HK-2 (cell line): Measurements from ENCODE around the gene PHKB.

Source experiments
- DNase-seq: peaks from one replicate; pipeline ENCODE4 v3.0.0-alpha.2; 2018; ENCODE audit not compliant: unreplicated experiment

Gene PHKB

DNA sequence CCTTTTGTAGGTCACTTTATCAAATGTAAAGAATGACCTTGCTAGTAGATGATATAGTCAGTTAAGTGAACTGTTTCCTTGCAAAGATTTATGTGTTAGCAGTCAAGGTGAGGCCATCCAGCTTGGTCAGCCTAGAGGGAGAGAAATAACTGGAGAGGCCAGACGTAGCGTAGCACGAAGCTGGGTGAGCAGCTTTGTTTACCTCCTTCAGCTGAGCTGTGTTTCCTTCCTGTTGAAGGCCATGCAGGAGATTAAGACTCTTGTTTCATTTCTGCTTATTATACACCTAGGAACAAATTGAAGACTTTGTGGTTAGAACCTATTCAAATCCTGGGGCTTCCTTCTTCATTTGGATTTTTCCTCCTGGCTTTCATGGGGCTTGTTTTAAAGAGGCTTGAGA is 267.1 kb downstream of the PHKB start:
- DNase-seq: no peak

GRCh38 chr16:47729701-47730100 is 268.6 kb downstream of the PHKB start:
- no peak for DNase-seq

GRCh38 chr16:47731252-47731651 is 270.1 kb downstream of the PHKB start:
- no peak for DNase-seq

DNA sequence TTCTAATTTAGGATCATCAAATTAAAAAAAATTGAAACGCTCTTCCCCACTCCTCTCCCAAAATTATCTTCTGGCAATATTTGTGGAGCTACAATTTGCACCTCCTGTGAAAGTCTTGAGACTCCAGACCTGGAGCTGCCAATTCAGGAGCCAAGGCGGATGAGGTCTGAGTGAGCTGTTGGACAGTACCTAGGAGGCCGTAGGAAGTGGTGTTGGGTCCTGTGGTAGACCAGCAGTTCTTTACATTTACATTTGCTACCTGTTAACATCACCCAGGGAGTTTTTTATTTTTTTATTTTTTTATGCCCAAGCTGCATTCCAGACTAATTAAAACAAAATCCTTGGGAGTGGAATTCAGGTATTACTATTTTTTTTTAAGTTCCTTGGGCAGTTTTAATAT is 271.0 kb downstream of the PHKB start:
- no peak for DNase-seq

DNA sequence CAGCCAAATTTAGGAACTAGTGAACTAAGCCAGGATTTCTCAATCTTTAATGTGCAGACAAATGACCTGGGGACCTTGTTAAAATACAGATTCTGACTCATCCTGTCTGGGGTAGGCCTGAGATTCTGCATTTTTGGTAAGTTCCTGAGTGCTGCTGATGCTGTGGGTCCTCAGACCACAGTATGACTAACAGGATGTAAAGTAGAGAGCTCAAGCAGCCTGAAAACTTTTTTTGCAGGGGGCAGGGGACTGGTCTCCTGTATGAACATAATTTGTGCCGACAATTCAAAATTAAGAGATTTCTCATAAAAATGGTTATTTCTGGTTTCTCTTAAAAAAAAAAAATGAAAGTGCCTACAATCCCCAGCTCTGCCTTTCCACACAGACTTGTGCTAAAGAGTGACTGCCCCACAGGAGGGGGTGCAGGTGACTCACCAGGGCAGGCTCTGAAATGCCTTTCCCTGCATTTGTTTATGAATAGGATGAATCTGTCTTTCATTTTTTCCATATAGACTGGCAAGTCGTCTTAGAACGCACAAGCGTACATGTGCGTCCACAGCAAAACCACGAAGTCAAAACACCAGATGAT is 271.5 kb downstream of the PHKB start:
- no peak for DNase-seq

GRCh38 chr16:47734081-47734857 is 273.1 kb downstream of the PHKB start:
- no peak for DNase-seq

DNA sequence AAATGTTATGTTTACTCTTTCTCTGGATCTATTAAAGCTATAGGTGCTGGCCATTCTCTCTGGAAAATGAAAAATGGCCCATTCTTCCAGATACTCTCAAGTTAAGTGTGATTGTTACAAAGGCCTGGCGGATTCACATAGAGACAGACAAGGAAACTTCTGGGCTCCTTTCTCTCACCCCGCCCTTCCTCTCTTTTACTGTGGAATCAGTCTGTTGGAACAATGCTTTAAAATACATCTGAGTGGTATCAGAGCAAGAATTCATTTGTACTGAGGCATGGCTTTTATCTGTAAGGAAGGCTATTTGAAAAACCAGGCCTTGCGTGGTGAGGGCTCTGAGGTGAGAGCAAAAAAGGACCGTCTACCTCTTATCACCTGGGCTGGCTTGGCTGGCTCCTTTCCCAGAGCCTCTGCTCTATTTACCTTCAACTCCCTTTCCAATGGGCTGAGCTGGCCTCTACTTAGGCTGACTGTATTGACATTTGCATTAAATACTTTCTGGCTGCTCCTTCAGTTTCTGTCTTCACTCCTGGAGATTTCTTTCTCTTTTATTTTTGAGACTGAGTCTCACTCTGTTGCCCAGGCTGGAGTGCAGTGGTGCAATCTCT is 274.0 kb downstream of the PHKB start:
- DNase-seq: no peak

DNA sequence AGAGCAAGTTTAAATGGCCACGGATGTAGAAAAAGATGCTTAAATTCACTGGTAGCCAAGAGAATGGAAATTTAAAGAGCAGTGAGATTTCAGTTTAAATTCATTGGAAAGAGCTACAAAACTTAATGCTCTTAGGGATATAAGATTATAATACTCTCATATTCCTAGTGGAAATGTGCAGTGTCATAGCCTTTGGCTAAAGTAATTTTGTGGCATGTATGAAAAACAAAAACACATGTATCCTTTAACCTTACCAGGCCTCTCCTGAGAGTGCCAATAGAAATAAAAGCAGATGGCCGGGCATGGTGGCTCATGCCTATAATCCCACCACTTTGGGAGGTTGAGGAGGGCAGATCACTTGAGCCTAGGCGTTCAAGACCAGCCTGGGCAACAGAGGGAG is 289.2 kb downstream of the PHKB start:
- DNase-seq: no peak
